WTC11 (cell line): ENCODE measurements around the gene KCNT2. TPM values are rescaled to one million over a fixed set of nuclear protein-coding genes. Genes with fewer than 3 reads are reported as not detected.

Source experiments
- ATAC-seq: fragments of 200-7000 bp; cut with Tn5 transposase; 2 replicates; pipeline ENCODE4 v1.10.0; 2021; ENCODE audit warnings: mild to moderate bottlenecking, moderate library complexity
- CTCF ChIA-PET: fragments of 300-600 bp; sonication (Branson Sonifier 250); formaldehyde crosslinking; loops from one replicate; lab custom pipeline; 2021; ENCODE audit warnings: antibody characterized with exemption; lab: Charles Lee
- POLR2A ChIA-PET: fragments of 350-600 bp; sonication (Branson Sonifier 250); formaldehyde crosslinking; loops from one replicate; lab custom pipeline; 2021; ENCODE audit warnings: antibody characterized with exemption; lab: Charles Lee
- DNase-seq: peaks from one replicate; pipeline ENCODE4 v3.0.0; 2021; ENCODE audit warnings: low spot score
- H3K27ac Mint-ChIP-seq: 2 replicates; pipeline ENCODE4 v1.8.0; 2021; ENCODE audit warnings: mixed read lengths
- H3K27me3 Mint-ChIP-seq: 2 replicates; pipeline ENCODE4 v1.8.0; 2021; ENCODE audit warnings: low read depth, mild to moderate bottlenecking, moderate library complexity, mixed read lengths
- H3K36me3 Mint-ChIP-seq: 2 replicates; pipeline ENCODE4 v1.8.0; 2021; ENCODE audit warnings: mixed read lengths
- H3K4me1 Mint-ChIP-seq: 2 replicates; pipeline ENCODE4 v1.8.0; 2022; ENCODE audit warnings: mixed read lengths
- H3K4me3 Mint-ChIP-seq: 2 replicates; pipeline ENCODE4 v1.8.0; 2021; ENCODE audit warnings: mild to moderate bottlenecking, moderate library complexity, mixed read lengths
- H3K9me3 Mint-ChIP-seq: 2 replicates; pipeline ENCODE4 v1.8.0; 2021; ENCODE audit warnings: mixed read lengths
- FOXK1 ChIP-seq: sonication (generic); formaldehyde crosslinking; IDR thresholded peaks from 2 replicates; pipeline ENCODE4 v1.8.0; 2022; ENCODE audit warnings: mild to moderate bottlenecking, moderate library complexity, missing genetic modification reagents
- JAZF1 ChIP-seq: fragments of 250-450 bp; sonication (Bioruptor Pico); IDR thresholded peaks from 2 replicates; pipeline ENCODE4 v1.9.0; 2021; ENCODE audit warnings: moderate library complexity, mild to moderate bottlenecking, inconsistent platforms
- KAT7 ChIP-seq: sonication (generic); formaldehyde crosslinking; IDR thresholded peaks from 2 replicates; pipeline ENCODE4 v1.8.1; 2023; ENCODE audit warnings: missing genetic modification reagents, mild to moderate bottlenecking, borderline replicate concordance
- NFATC4 ChIP-seq: fragments of 250-450 bp; sonication (Bioruptor Pico); IDR thresholded peaks from 2 replicates; pipeline ENCODE4 v1.9.0; 2021; ENCODE audit warnings: mild to moderate bottlenecking
- NR2C2 ChIP-seq: sonication (generic); formaldehyde crosslinking; IDR thresholded peaks from 2 replicates; pipeline ENCODE4 v1.8.0; 2022; ENCODE audit warnings: mild to moderate bottlenecking, missing genetic modification reagents
- SMAD4 ChIP-seq: sonication (generic); formaldehyde crosslinking; IDR thresholded peaks from 2 replicates; pipeline ENCODE4 v1.8.0; 2022; ENCODE audit warnings: mild to moderate bottlenecking, missing genetic modification reagents
- SOX15 ChIP-seq: fragments of 250-450 bp; sonication (Bioruptor Pico); IDR thresholded peaks from 2 replicates; pipeline ENCODE4 v1.9.0; 2021; ENCODE audit warnings: mild to moderate bottlenecking
- ZNF232 ChIP-seq: sonication (generic); formaldehyde crosslinking; IDR thresholded peaks from 2 replicates; pipeline ENCODE4 v1.8.0; 2022; ENCODE audit warnings: mild to moderate bottlenecking, missing genetic modification reagents
- ZNF317 ChIP-seq: sonication (generic); formaldehyde crosslinking; IDR thresholded peaks from 2 replicates; pipeline ENCODE4 v1.8.1; 2023; ENCODE audit warnings: low read depth, mild to moderate bottlenecking, moderate library complexity, missing genetic modification reagents, borderline replicate concordance
- total RNA-seq: library from RNA; stranded (reverse); gene quantifications from 3 replicates; pipeline ENCODE4 v1.2.3, GENCODE V29; 2021
- TF ChIP-seq, protein P1 (sequence below): sonication (generic); formaldehyde crosslinking; conservative IDR thresholded peaks from 2 replicates; pipeline ENCODE4 v1.8.1; 2022; ENCODE audit warnings: mild to moderate bottlenecking, missing genetic modification reagents
- TF ChIP-seq, protein P2 (sequence below): sonication (generic); formaldehyde crosslinking; IDR thresholded peaks from 2 replicates; pipeline ENCODE4 v1.8.1; 2023; ENCODE audit warnings: mild to moderate bottlenecking, missing genetic modification reagents, borderline replicate concordance
- TF ChIP-seq, protein P3 (sequence below): sonication (generic); formaldehyde crosslinking; IDR thresholded peaks from 2 replicates; pipeline ENCODE4 v1.8.0; 2022; ENCODE audit warnings: mild to moderate bottlenecking, missing genetic modification reagents
- TF ChIP-seq, protein P4 (sequence below): sonication (generic); formaldehyde crosslinking; IDR thresholded peaks from 2 replicates; pipeline ENCODE4 v1.8.1; 2022; ENCODE audit warnings: low read depth, mild to moderate bottlenecking, moderate library complexity, missing genetic modification reagents, borderline replicate concordance

KCNT2 gene
- total RNA-seq, 1 experiment from 2014 or later: 11.6 TPM

DNA sequence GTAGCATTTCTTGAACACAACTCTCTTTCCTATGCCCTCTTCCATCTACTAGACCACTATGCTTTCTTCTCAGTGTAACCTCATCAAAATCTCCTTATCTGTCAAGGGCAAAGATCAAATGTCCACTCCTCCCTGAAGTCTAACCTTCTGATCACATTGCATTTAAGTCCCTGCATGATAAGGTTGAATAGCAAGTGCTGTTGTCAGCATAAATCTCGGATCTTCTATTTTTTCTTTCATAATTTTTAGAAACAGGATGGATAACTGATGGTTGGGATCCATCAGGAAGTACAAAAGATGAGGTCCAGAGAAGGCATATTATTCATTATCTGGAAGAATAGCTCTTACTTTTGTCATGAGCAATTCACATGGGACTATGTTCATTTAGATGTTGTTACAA is 41.0 kb downstream of the KCNT2 start:
- Mint-ChIP-seq H3K9me3 (peaks cover 29% of the 10 kb centered on the region), H3K27ac (no peak overlapping the region), H3K27me3 (no peaks in the 10 kb centered on the region), H3K36me3 (peaks cover 40% of the 10 kb centered on the region), H3K4me3 (no peak overlapping the region), H3K4me1 (peaks cover 25% of the 10 kb centered on the region)
- CTCF ChIA-PET: no interaction called here
- ATAC-seq (no peak), DNase-seq (no peak)
- TF ChIP-seq, protein P1, sequence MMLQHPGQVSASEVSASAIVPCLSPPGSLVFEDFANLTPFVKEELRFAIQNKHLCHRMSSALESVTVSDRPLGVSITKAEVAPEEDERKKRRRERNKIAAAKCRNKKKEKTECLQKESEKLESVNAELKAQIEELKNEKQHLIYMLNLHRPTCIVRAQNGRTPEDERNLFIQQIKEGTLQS (CRISPR knock-in tag): no peak
- POLR2A ChIA-PET: no interaction called here

DNA sequence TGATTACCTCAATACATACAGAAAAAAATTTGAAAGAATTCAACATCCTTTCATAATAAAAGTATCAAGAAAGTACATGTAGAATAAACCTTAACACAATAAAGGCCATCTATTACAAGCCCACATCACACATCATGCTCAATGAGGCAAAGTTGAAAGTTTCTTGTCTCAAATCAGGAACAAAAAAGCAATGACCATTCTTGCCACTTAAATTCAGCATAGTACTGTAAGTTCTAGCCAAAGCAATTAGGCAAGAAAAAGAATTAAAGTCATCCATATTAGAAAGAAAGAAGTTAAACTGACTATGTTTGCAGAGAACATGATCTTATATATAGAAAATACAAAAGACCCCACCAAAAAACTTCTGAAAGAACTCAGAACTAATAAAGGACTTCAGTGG is 44.5 kb downstream of the KCNT2 start:
- peaks cover 2% of the 10 kb centered on the region; the same call in 1 of the 2 replicates for H3K27me3 Mint-ChIP-seq
- ATAC-seq: no peak

DNA sequence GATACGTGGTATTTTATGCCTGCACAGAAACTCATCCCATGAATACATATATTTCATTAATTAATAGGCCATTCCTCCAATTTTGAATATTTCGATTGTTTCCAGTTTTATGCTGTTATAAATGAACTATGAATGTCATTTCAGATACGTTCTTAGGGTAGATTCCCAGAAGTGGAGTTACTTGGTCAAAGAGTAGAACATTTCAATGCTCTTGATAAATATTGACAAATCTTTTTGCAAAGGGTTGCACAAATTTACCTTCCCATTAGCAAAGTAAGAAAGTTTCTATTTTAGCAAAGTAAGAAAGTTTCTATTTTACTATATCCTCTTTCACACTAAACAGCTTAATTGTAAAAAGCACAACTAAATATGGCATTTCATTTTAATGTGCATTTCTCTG is 48.9 kb downstream of the KCNT2 start:
- H3K27me3 Mint-ChIP-seq: peaks cover 5% of the 10 kb centered on the region; the same call in 1 of the 2 replicates
- peaks cover 14% of the 10 kb centered on the region for H3K36me3 Mint-ChIP-seq
- CTCF ChIA-PET: no interaction called here
- H3K27ac Mint-ChIP-seq: no peak overlapping the region
- H3K9me3 Mint-ChIP-seq: peaks cover 31% of the 10 kb centered on the region
- H3K4me3 Mint-ChIP-seq: no peak overlapping the region
- TF ChIP-seq, protein P2, sequence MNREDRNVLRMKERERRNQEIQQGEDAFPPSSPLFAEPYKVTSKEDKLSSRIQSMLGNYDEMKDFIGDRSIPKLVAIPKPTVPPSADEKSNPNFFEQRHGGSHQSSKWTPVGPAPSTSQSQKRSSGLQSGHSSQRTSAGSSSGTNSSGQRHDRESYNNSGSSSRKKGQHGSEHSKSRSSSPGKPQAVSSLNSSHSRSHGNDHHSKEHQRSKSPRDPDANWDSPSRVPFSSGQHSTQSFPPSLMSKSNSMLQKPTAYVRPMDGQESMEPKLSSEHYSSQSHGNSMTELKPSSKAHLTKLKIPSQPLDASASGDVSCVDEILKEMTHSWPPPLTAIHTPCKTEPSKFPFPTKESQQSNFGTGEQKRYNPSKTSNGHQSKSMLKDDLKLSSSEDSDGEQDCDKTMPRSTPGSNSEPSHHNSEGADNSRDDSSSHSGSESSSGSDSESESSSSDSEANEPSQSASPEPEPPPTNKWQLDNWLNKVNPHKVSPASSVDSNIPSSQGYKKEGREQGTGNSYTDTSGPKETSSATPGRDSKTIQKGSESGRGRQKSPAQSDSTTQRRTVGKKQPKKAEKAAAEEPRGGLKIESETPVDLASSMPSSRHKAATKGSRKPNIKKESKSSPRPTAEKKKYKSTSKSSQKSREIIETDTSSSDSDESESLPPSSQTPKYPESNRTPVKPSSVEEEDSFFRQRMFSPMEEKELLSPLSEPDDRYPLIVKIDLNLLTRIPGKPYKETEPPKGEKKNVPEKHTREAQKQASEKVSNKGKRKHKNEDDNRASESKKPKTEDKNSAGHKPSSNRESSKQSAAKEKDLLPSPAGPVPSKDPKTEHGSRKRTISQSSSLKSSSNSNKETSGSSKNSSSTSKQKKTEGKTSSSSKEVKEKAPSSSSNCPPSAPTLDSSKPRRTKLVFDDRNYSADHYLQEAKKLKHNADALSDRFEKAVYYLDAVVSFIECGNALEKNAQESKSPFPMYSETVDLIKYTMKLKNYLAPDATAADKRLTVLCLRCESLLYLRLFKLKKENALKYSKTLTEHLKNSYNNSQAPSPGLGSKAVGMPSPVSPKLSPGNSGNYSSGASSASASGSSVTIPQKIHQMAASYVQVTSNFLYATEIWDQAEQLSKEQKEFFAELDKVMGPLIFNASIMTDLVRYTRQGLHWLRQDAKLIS (CRISPR knock-in tag): no peak
- no peak for TF ChIP-seq SOX15 (CRISPR knock-in tag)
- TF ChIP-seq FOXK1 (CRISPR knock-in tag): no peak
- TF ChIP-seq, protein P3, sequence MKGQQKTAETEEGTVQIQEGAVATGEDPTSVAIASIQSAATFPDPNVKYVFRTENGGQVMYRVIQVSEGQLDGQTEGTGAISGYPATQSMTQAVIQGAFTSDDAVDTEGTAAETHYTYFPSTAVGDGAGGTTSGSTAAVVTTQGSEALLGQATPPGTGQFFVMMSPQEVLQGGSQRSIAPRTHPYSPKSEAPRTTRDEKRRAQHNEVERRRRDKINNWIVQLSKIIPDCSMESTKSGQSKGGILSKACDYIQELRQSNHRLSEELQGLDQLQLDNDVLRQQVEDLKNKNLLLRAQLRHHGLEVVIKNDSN (CRISPR knock-in tag): no peak
- peaks cover 39% of the 10 kb centered on the region for H3K4me1 Mint-ChIP-seq
- ATAC-seq (no peak), DNase-seq (no peak)
- POLR2A ChIA-PET: no interaction called here

More for the DNA sequence above, 44.5 kb downstream of the KCNT2 start:
- Mint-ChIP-seq H3K4me3 (no peak overlapping the region), H3K27ac (no peak overlapping the region), H3K4me1 (peaks cover 39% of the 10 kb centered on the region), H3K36me3 (peaks cover 35% of the 10 kb centered on the region), H3K9me3 (peaks cover 30% of the 10 kb centered on the region)
- POLR2A ChIA-PET: no interaction called here
- DNase-seq: no peak
- TF ChIP-seq FOXK1 (CRISPR knock-in tag) (no peak), ZNF232 (CRISPR knock-in tag) (no peak), ZNF317 (CRISPR knock-in tag) (no peak)
- TF ChIP-seq, protein P4, sequence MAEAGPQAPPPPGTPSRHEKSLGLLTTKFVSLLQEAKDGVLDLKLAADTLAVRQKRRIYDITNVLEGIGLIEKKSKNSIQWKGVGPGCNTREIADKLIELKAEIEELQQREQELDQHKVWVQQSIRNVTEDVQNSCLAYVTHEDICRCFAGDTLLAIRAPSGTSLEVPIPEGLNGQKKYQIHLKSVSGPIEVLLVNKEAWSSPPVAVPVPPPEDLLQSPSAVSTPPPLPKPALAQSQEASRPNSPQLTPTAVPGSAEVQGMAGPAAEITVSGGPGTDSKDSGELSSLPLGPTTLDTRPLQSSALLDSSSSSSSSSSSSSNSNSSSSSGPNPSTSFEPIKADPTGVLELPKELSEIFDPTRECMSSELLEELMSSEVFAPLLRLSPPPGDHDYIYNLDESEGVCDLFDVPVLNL (CRISPR knock-in tag): no peak
- CTCF ChIA-PET: no interaction called here

DNA sequence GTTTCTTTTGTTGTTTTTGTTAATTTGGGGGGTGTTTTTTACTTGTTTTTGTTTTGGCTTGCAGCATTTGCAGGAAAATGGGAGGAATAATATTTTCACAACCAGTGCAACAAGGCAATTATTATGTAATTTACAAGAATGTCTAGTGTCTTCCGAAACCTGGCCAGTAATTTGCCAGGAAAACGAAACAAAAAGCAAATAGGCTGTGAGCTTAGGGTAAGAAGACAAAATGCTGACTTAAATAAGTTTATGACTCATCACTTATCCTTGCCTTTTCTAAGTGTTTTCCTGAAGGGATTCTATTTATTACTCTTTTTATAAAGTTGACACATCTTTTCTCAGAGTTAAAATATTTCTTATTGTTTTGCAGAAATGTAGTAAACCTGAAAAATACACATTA is 49.8 kb downstream of the KCNT2 start:
- H3K9me3 Mint-ChIP-seq: peaks cover 28% of the 10 kb centered on the region
- DNase-seq (no peak), ATAC-seq (no peak)
- peaks cover 5% of the 10 kb centered on the region; the same call in 1 of the 2 replicates for H3K27me3 Mint-ChIP-seq
- H3K4me1 Mint-ChIP-seq: peaks cover 39% of the 10 kb centered on the region
- H3K27ac Mint-ChIP-seq: peak overlapping the region; percentile 26; the same call in 1 of the 2 replicates
- CTCF ChIA-PET: no interaction called here
- TF ChIP-seq KAT7 (CRISPR knock-in tag) (no peak), NR2C2 (no peak), JAZF1 (no peak), SMAD4 (no peak), NFATC4 (CRISPR knock-in tag) (no peak)
- TF ChIP-seq, all 79 proteins: peak for 0
- Mint-ChIP-seq H3K4me3 (no peak overlapping the region), H3K36me3 (peaks cover 8% of the 10 kb centered on the region)
- POLR2A ChIA-PET: no interaction called here
